Fibroblast of lung (primary cell): ENCODE measurements around the gene ITPK1.

Experiments
- EZH2 ChIP-seq: IDR thresholded peaks from 2 replicates; pipeline ENCODE4 v1.5.1; 2012; ENCODE audit warnings: low read length, control low read depth, mild to moderate bottlenecking; ENCODE audit errors: missing control alignments
- TF ChIP-seq, protein P1 (sequence below), 2 donors: IDR thresholded peaks in 1 of 2; conservative IDR thresholded peaks in 1 of 2; 1 replicate in 1 of 2; 2 replicates in 1 of 2; pipeline ENCODE4 v1.5.1; 2011 to 2012; ENCODE audit warnings: low read length in 2 of 2, control low read depth in 1 of 2, inconsistent platforms in 1 of 2, low read depth in 1 of 2, mild to moderate bottlenecking in 1 of 2

GRCh38 chr14:93023802-93024434 is 91.8 kb downstream of the ITPK1 start:
- TF ChIP-seq, protein P1, sequence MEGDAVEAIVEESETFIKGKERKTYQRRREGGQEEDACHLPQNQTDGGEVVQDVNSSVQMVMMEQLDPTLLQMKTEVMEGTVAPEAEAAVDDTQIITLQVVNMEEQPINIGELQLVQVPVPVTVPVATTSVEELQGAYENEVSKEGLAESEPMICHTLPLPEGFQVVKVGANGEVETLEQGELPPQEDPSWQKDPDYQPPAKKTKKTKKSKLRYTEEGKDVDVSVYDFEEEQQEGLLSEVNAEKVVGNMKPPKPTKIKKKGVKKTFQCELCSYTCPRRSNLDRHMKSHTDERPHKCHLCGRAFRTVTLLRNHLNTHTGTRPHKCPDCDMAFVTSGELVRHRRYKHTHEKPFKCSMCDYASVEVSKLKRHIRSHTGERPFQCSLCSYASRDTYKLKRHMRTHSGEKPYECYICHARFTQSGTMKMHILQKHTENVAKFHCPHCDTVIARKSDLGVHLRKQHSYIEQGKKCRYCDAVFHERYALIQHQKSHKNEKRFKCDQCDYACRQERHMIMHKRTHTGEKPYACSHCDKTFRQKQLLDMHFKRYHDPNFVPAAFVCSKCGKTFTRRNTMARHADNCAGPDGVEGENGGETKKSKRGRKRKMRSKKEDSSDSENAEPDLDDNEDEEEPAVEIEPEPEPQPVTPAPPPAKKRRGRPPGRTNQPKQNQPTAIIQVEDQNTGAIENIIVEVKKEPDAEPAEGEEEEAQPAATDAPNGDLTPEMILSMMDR (conservative IDR thresholded peaks at IDR 0.05 in 1 of 2, IDR thresholded peaks at IDR 0.05 in 1 of 2; ENCODE audit: low read depth in 1 of 2, low read length in 2 of 2): no peak
- TF ChIP-seq EZH2: no peak
